Measurements from ENCODE around the gene RPL22L1. TPM values are rescaled to one million over a fixed set of nuclear protein-coding genes. Genes with fewer than 3 reads are reported as not detected.

RPL22L1 gene
- total and polyA plus RNA-seq, 2 experiments from 2014 or later, result 82.2 to 110 TPM

DNA sequence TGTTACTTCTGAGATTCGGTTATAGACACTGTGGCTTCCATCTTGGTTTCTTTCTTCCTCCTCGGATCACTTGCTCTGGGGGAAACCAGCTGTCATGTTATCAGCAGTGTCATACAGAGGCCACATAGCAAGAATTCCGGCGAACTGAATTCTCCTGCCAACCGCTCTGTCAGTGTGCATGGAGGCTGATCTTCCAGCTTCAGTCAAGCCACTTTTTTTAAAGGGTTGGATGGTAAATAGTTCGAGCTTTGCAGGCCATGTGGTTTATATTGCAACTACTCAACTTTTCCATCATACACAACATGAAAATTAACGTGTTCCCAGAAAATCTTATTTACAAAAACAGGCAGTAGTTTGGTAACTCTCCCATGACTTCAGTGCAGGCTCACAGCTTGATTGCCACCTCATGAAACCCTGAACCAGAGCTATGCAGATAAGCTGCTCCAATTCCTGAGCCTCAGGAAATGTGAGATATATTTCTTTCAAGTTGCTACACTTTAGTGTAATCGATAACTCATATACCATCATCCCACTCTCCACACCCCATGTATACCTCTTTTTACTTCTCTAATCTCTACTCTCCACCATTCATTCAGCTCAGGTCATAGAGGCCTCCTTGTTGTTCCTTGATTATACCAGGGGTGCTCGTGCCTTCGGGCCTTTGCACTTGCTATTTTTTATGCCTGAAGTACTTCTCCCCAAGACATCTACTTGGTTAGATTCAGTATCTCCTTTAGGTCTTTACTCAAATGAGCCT is 7.2 kb downstream of the RPL22L1 start:
- in situ Hi-C loops (cut with MboI), result no loop called here
- H3K4me1 ChIP-seq (ENCODE audit: insufficient read depth), result peaks cover 12% of the 10 kb centered on the region
- peak overlapping the region; percentile 23 for H3K4me2 ChIP-seq (ENCODE audit: unreplicated experiment)
- H3F3A ChIP-seq (ENCODE audit: insufficient read depth), result peaks cover 57% of the 10 kb centered on the region
- peaks cover 30% of the 10 kb centered on the region for H3K36me3 ChIP-seq (ENCODE audit: low read depth)
- TF ChIP-seq EZH2phosphoT487 (IDR thresholded peaks at IDR 0.05; ENCODE audit: insufficient read depth, low read depth) (no peak), EZH2 (IDR thresholded peaks at IDR 0.05; ENCODE audit: insufficient read depth, poor library complexity, severe bottlenecking) (no peak)
- no peaks in the 10 kb centered on the region for H3K9me2 ChIP-seq (ENCODE audit: insufficient read depth)
- peak; percentile 48 for DNase-seq
- no peaks in the 10 kb centered on the region for H3K9me3 ChIP-seq (ENCODE audit: low read depth)
- 34 to 35% methylated on average over 10 of the region's 10 CpGs for WGBS, 2 experiments (ENCODE audit: low coverage in 1 of 2, low lambda C conversion rate in 2 of 2, missing lambda C conversion rate in 2 of 2)
- peaks cover 7% of the 10 kb centered on the region; the same call in 1 of the 2 replicates for H4K20me1 ChIP-seq (ENCODE audit: insufficient read depth)
- H3K27ac ChIP-seq, result peak overlapping the region; percentile 16
- no peak overlapping the region for H3K9ac ChIP-seq
- 0 out of 2 replicates have a peak overlapping the region, but pooled peaks have one; percentile 37 for H2AFZ ChIP-seq
- peaks cover 5% of the 10 kb centered on the region; the same call in 1 of the 2 replicates for H3K79me2 ChIP-seq (ENCODE audit: insufficient read depth)
- H3K27me3 ChIP-seq (replicated peaks; ENCODE audit: insufficient read depth), result no peaks in the 10 kb centered on the region
- H3K4me3 ChIP-seq, result no peak overlapping the region

DNA sequence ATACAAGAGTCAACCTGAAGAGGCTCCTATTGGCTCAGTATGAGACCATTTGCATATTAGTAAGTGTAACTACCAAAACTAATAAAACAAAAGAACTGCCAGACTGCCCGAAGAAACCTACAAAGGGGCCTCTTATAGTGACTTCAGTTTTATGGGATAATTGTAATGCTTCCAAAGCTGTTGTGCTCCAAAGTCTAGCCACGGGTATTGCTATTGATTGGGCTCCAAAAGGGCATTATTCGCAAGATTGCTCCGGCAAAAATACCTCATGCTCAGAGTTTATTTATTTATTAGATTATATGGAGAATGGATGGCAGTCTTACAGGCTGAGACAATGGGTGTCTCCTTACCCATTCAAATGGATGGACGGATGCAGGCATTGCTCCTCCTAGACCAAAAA is 11.4 kb downstream of the RPL22L1 start:
- no peak overlapping the region for H2AFZ ChIP-seq
- TF ChIP-seq EZH2phosphoT487 (IDR thresholded peaks at IDR 0.05; ENCODE audit: insufficient read depth, low read depth), result no peak
- TF ChIP-seq EZH2 (IDR thresholded peaks at IDR 0.05; ENCODE audit: insufficient read depth, poor library complexity, severe bottlenecking), result no peak
- H3K79me2 ChIP-seq (ENCODE audit: insufficient read depth), result no peaks in the 10 kb centered on the region
- H3F3A ChIP-seq (ENCODE audit: insufficient read depth), result peaks cover 17% of the 10 kb centered on the region
- in situ Hi-C loops (cut with MboI), result no loop called here
- H3K36me3 ChIP-seq (ENCODE audit: low read depth), result no peaks in the 10 kb centered on the region
- no peaks in the 10 kb centered on the region for H3K9me3 ChIP-seq (ENCODE audit: low read depth)
- H3K4me3 ChIP-seq, result no peak overlapping the region
- peaks cover 9% of the 10 kb centered on the region for H3K4me1 ChIP-seq (ENCODE audit: insufficient read depth)
- H3K27ac ChIP-seq, result no peak overlapping the region
- no peak overlapping the region for H3K9ac ChIP-seq
- no peaks in the 10 kb centered on the region for H3K27me3 ChIP-seq (replicated peaks; ENCODE audit: insufficient read depth)
- WGBS, 2 experiments (ENCODE audit: low coverage in 1 of 2, low lambda C conversion rate in 2 of 2, missing lambda C conversion rate in 2 of 2), result 84 to 85% methylated on average over 5 of the region's 5 CpGs
- no peak for DNase-seq
- H3K9me2 ChIP-seq (ENCODE audit: insufficient read depth), result no peaks in the 10 kb centered on the region
- no peak overlapping the region for H3K4me2 ChIP-seq (ENCODE audit: unreplicated experiment)
- H4K20me1 ChIP-seq (ENCODE audit: insufficient read depth), result no peaks in the 10 kb centered on the region

DNA sequence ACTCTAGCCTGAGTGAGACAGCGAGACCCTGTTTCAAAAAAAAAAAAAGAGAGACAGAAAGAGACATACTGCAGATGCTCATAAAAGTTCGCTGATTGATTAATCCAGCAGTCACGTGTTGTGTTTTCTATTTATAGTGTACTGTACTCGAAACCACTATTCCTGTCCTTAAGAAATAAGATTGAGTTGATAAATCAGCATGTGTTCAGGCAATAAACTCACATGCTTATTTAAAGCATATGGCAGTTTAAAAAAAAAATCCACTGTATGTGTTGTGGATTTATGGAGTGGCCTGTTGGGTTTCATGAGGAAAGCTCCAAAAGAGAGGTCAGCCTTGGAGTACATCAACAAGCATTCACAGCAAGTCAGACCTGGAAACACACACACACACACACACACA is 17.7 kb downstream of the RPL22L1 start:
- in situ Hi-C loops (cut with MboI), result no loop called here
- TF ChIP-seq EZH2 (IDR thresholded peaks at IDR 0.05; ENCODE audit: insufficient read depth, poor library complexity, severe bottlenecking) (no peak), EZH2phosphoT487 (IDR thresholded peaks at IDR 0.05; ENCODE audit: insufficient read depth, low read depth) (no peak)
- Histone ChIP-seq H3K9ac (no peak overlapping the region), H4K20me1 (ENCODE audit: insufficient read depth) (no peaks in the 10 kb centered on the region), H3K9me2 (ENCODE audit: insufficient read depth) (no peaks in the 10 kb centered on the region), H2AFZ (no peak overlapping the region), H3K9me3 (ENCODE audit: low read depth) (no peaks in the 10 kb centered on the region), H3K27ac (no peak overlapping the region), H3K27me3 (replicated peaks; ENCODE audit: insufficient read depth) (no peaks in the 10 kb centered on the region), H3K4me3 (no peak overlapping the region), H3F3A (ENCODE audit: insufficient read depth) (no peaks in the 10 kb centered on the region), H3K4me1 (ENCODE audit: insufficient read depth) (0 out of 2 replicates have a peak, but pooled peaks cover 5% of the 10 kb centered on the region), H3K36me3 (ENCODE audit: low read depth) (no peaks in the 10 kb centered on the region), H3K4me2 (ENCODE audit: unreplicated experiment) (no peak overlapping the region), H3K79me2 (ENCODE audit: insufficient read depth) (no peaks in the 10 kb centered on the region)
- WGBS, 2 experiments (ENCODE audit: low coverage in 1 of 2, low lambda C conversion rate in 2 of 2, missing lambda C conversion rate in 2 of 2), result 70 to 80% methylated on average over 4 of the region's 4 CpGs
- DNase-seq, result no peak

DNA sequence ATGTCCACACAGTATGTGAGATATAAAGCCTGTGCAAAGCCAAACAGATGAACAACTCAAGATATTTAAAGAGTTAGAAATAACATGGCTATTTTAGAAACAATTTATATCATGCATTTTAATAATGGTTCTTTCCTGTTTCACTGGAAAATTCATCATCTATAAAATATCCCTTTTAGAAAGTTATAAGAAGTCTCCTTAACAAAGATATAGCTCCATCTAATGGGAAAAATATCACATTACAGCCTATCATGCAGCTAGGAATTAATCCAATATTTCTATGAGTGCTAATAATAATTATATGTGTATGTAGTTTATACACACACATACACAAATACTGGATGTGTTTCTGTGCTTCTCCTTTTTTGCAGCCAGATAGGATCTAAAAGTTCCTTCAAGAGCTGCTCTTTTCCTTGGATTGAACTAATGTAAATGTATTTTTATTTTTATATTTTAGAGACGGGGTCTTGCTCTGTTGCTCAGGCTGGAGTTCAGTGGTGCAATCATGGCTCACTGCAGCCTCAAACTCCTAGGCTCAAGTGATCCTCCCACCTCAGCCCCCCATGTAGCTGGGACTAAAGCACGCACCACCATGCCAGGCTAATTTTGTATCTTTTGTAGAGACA is 21.6 kb downstream of the RPL22L1 start:
- Histone ChIP-seq H3K27ac (no peak overlapping the region), H3K79me2 (ENCODE audit: insufficient read depth) (no peaks in the 10 kb centered on the region), H3K4me2 (ENCODE audit: unreplicated experiment) (no peak overlapping the region), H2AFZ (0 out of 2 replicates have a peak overlapping the region, but pooled peaks have one; percentile 1), H3K4me1 (ENCODE audit: insufficient read depth) (0 out of 2 replicates have a peak, but pooled peaks cover 3% of the 10 kb centered on the region), H4K20me1 (ENCODE audit: insufficient read depth) (no peaks in the 10 kb centered on the region), H3K27me3 (replicated peaks; ENCODE audit: insufficient read depth) (no peaks in the 10 kb centered on the region), H3K9me2 (ENCODE audit: insufficient read depth) (no peaks in the 10 kb centered on the region), H3K9ac (no peak overlapping the region), H3F3A (ENCODE audit: insufficient read depth) (no peaks in the 10 kb centered on the region), H3K4me3 (no peak overlapping the region), H3K9me3 (ENCODE audit: low read depth) (no peaks in the 10 kb centered on the region), H3K36me3 (ENCODE audit: low read depth) (no peaks in the 10 kb centered on the region)
- 98 to 100% methylated on average over 2 of the region's 2 CpGs for WGBS, 2 experiments (ENCODE audit: low coverage in 1 of 2, low lambda C conversion rate in 2 of 2, missing lambda C conversion rate in 2 of 2)
- DNase-seq, result peak; percentile 55
- in situ Hi-C loops (cut with MboI), result loop anchor here (25.0 kb wide), 1 partner anchor 661 kb away; the partner anchor contains the start of gene PHC3
- TF ChIP-seq EZH2phosphoT487 (IDR thresholded peaks at IDR 0.05; ENCODE audit: insufficient read depth, low read depth) (no peak), EZH2 (IDR thresholded peaks at IDR 0.05; ENCODE audit: insufficient read depth, poor library complexity, severe bottlenecking) (no peak)

All from GM23248 (cell line).